Rectal smooth muscle tissue (tissue), 1 donor: ENCODE data around the gene ATG10.
"Not testable (repeated sequence)": the region's sequence is repeated elsewhere in the genome, so short reads cannot be mapped to it uniquely, and the experiment has no call there.

ENCODE experiments used
- H3K27ac ChIP-seq: one replicate; pipeline ENCODE4 v1.7.0; 2013; ENCODE audit warnings: low read depth, low read length, inconsistent platforms
- H3K27me3 ChIP-seq: one replicate; pipeline ENCODE4 v1.7.0; 2013; ENCODE audit warnings: low read length; ENCODE audit not compliant: control insufficient read depth, insufficient read depth
- H3K36me3 ChIP-seq: one replicate; pipeline ENCODE4 v1.7.0; 2013; ENCODE audit warnings: low read length; ENCODE audit not compliant: control insufficient read depth, insufficient read depth
- H3K4me1 ChIP-seq: one replicate; pipeline ENCODE4 v1.7.0; 2013; ENCODE audit warnings: low read length; ENCODE audit not compliant: control insufficient read depth, insufficient read depth
- H3K4me3 ChIP-seq: one replicate; pipeline ENCODE4 v1.7.0; 2013; ENCODE audit warnings: low read length
- H3K9ac ChIP-seq: one replicate; pipeline ENCODE4 v1.7.0; 2013; ENCODE audit warnings: low read length

The ATG10 gene

GRCh38 chr5:81986126-81986525 lies 14.3 kb downstream of the ATG10 start:
- Histone ChIP-seq H3K4me1 (no peaks in the 10 kb centered on the region), H3K9ac (no peak overlapping the region), H3K36me3 (no peaks in the 10 kb centered on the region), H3K27me3 (no peaks in the 10 kb centered on the region), H3K4me3 (no peak overlapping the region), H3K27ac (no peak overlapping the region)

- Histone ChIP-seq H3K36me3 (no peaks in the 10 kb centered on the region), H3K4me3 (no peak overlapping the region), H3K4me1 (no peaks in the 10 kb centered on the region), H3K27ac (no peak overlapping the region), H3K27me3 (no peaks in the 10 kb centered on the region), H3K9ac (no peak overlapping the region)
These were observed 17.4 kb downstream of the ATG10 start for GRCh38 chr5:81989204-81989603.

GRCh38 chr5:81994679-81995078 lies 22.9 kb downstream of the ATG10 start:
- no peaks in the 10 kb centered on the region for H3K36me3 ChIP-seq
- H3K4me1 ChIP-seq: no peaks in the 10 kb centered on the region
- H3K9ac ChIP-seq: no peak overlapping the region
- H3K4me3 ChIP-seq: no peak overlapping the region
- H3K27me3 ChIP-seq: no peaks in the 10 kb centered on the region
- H3K27ac ChIP-seq: no peak overlapping the region

GRCh38 chr5:81995407-81995806 lies 23.6 kb downstream of the ATG10 start:
- Histone ChIP-seq H3K36me3 (no peaks in the 10 kb centered on the region), H3K4me3 (no peak overlapping the region), H3K27me3 (no peaks in the 10 kb centered on the region), H3K27ac (no peak overlapping the region), H3K9ac (no peak overlapping the region), H3K4me1 (no peaks in the 10 kb centered on the region)

GRCh38 chr5:82004511-82004910 lies 32.7 kb downstream of the ATG10 start:
- H3K4me1 ChIP-seq: no peaks in the 10 kb centered on the region
- no peaks in the 10 kb centered on the region for H3K27me3 ChIP-seq
- no peak overlapping the region for H3K27ac ChIP-seq
- H3K4me3 ChIP-seq: no peak overlapping the region
- no peaks in the 10 kb centered on the region for H3K36me3 ChIP-seq
- H3K9ac ChIP-seq: no peak overlapping the region

GRCh38 chr5:82009869-82010268 lies 38.0 kb downstream of the ATG10 start:
- not testable (repeated sequence) for H3K4me1 ChIP-seq, H3K4me3 ChIP-seq, H3K9ac ChIP-seq, H3K36me3 ChIP-seq, H3K27me3 ChIP-seq, H3K27ac ChIP-seq

GRCh38 chr5:82010696-82011095 lies 38.9 kb downstream of the ATG10 start:
- H3K9ac ChIP-seq: no peak overlapping the region
- no peak overlapping the region for H3K27ac ChIP-seq
- no peaks in the 10 kb centered on the region for H3K4me1 ChIP-seq
- no peak overlapping the region for H3K4me3 ChIP-seq
- no peaks in the 10 kb centered on the region for H3K36me3 ChIP-seq
- H3K27me3 ChIP-seq: no peaks in the 10 kb centered on the region

GRCh38 chr5:82011761-82012160 lies 39.9 kb downstream of the ATG10 start:
- H3K9ac ChIP-seq: no peak overlapping the region
- no peaks in the 10 kb centered on the region for H3K36me3 ChIP-seq
- no peaks in the 10 kb centered on the region for H3K27me3 ChIP-seq
- peak overlapping the region; percentile 21 for H3K27ac ChIP-seq
- H3K4me1 ChIP-seq: no peaks in the 10 kb centered on the region
- no peak overlapping the region for H3K4me3 ChIP-seq

GRCh38 chr5:82014644-82015043 lies 42.8 kb downstream of the ATG10 start:
- not testable (repeated sequence) for H3K27ac ChIP-seq, H3K4me1 ChIP-seq, H3K36me3 ChIP-seq, H3K9ac ChIP-seq, H3K27me3 ChIP-seq, H3K4me3 ChIP-seq

GRCh38 chr5:82018462-82018861 lies 46.6 kb downstream of the ATG10 start:
- H3K27me3 ChIP-seq: no peaks in the 10 kb centered on the region
- no peak overlapping the region for H3K4me3 ChIP-seq
- no peaks in the 10 kb centered on the region for H3K36me3 ChIP-seq
- H3K9ac ChIP-seq: no peak overlapping the region
- H3K27ac ChIP-seq: no peak overlapping the region
- no peaks in the 10 kb centered on the region for H3K4me1 ChIP-seq

- Histone ChIP-seq H3K4me3 (no peak overlapping the region), H3K27ac (no peak overlapping the region), H3K27me3 (no peaks in the 10 kb centered on the region), H3K9ac (no peak overlapping the region), H3K36me3 (no peaks in the 10 kb centered on the region), H3K4me1 (no peaks in the 10 kb centered on the region)
These were observed 47.7 kb downstream of the ATG10 start for GRCh38 chr5:82019342-82020138.

GRCh38 chr5:82022499-82022898 lies 50.7 kb downstream of the ATG10 start:
- Histone ChIP-seq H3K27me3 (no peaks in the 10 kb centered on the region), H3K4me3 (no peak overlapping the region), H3K36me3 (no peaks in the 10 kb centered on the region), H3K9ac (no peak overlapping the region), H3K4me1 (no peaks in the 10 kb centered on the region), H3K27ac (no peak overlapping the region)

GRCh38 chr5:82023644-82024043 lies 51.8 kb downstream of the ATG10 start:
- Histone ChIP-seq H3K36me3 (no peaks in the 10 kb centered on the region), H3K27ac (no peak overlapping the region), H3K4me1 (no peaks in the 10 kb centered on the region), H3K4me3 (no peak overlapping the region), H3K27me3 (no peaks in the 10 kb centered on the region), H3K9ac (no peak overlapping the region)
